HL-60 (cell line): ENCODE data around the gene STXBP5.

Source experiments
- DNase-seq, 2 experiments: peaks; one replicate each; pipeline ENCODE4 v3.0.0-alpha.2; 2010 to 2020; ENCODE audit warnings: low read depth in 1 of 2, low spot score in 1 of 2
- H3K27ac ChIP-seq: fragments of 250-450 bp; sonication (Bioruptor Pico); replicated peaks from 2 replicates; pipeline ENCODE4 v1.5.1; 2020; ENCODE audit warnings: mild to moderate bottlenecking, moderate library complexity
- H3K27me3 ChIP-seq: fragments of 250-450 bp; sonication (Bioruptor Pico); 2 replicates; pipeline ENCODE4 v1.5.1; 2021; ENCODE audit warnings: mild to moderate bottlenecking, moderate library complexity; ENCODE audit not compliant: insufficient read depth, poor library complexity, severe bottlenecking
- H3K4me3 ChIP-seq: replicated peaks from 2 replicates; pipeline ENCODE4 v1.5.1; 2011; ENCODE audit warnings: mild to moderate bottlenecking, control low read depth, low read length; ENCODE audit not compliant: insufficient read depth
- CTCF ChIP-seq: IDR thresholded peaks from one replicate; pipeline ENCODE4 v1.5.1; 2011; ENCODE audit warnings: low read length, control low read depth, inconsistent platforms; ENCODE audit not compliant: insufficient read depth
- GABPA ChIP-seq: IDR thresholded peaks from 2 replicates; pipeline ENCODE4 v1.6.1; 2012; ENCODE audit warnings: low read depth
- POLR2AphosphoS5 ChIP-seq: IDR thresholded peaks from 2 replicates; pipeline ENCODE4 v1.6.1; 2012; ENCODE audit warnings: low read depth
- REST ChIP-seq: IDR thresholded peaks from 2 replicates; pipeline ENCODE4 v1.6.1; 2012; ENCODE audit warnings: low read depth; ENCODE audit not compliant: insufficient replicate concordance
- SPI1 ChIP-seq: IDR thresholded peaks from 2 replicates; pipeline ENCODE4 v1.6.1; 2012; ENCODE audit warnings: low read depth, mild to moderate bottlenecking, borderline replicate concordance

STXBP5 gene

GRCh38 chr6:147281895-147282565 lies 77.8 kb downstream of the STXBP5 start:
- Histone ChIP-seq H3K4me3 (no peak overlapping the region), H3K27ac (no peak overlapping the region), H3K27me3 (no peaks in the 10 kb centered on the region)
- TF ChIP-seq REST (no peak), CTCF (no peak), SPI1 (no peak), POLR2AphosphoS5 (no peak), GABPA (no peak)
- no peak for DNase-seq

GRCh38 chr6:147282566-147282959 lies 78.3 kb downstream of the STXBP5 start:
- TF ChIP-seq SPI1 (no peak), CTCF (no peak), REST (no peak), POLR2AphosphoS5 (no peak), GABPA (no peak)
- DNase-seq, result no peak
- H3K27me3 ChIP-seq, result no peaks in the 10 kb centered on the region
- H3K27ac ChIP-seq, result no peak overlapping the region
- no peak overlapping the region for H3K4me3 ChIP-seq

GRCh38 chr6:147283460-147283859 lies 79.2 kb downstream of the STXBP5 start:
- TF ChIP-seq REST (no peak), POLR2AphosphoS5 (no peak), GABPA (no peak), SPI1 (no peak), CTCF (no peak)
- H3K27ac ChIP-seq, result no peak overlapping the region
- no peak for DNase-seq

More at GRCh38 chr6:147283460-147283859, 79.2 kb downstream of the STXBP5 start:
- no peaks in the 10 kb centered on the region for H3K27me3 ChIP-seq
- H3K4me3 ChIP-seq, result no peak overlapping the region
